Activated CD8-positive, alpha-beta memory T cell treated with anti-CD3 and anti-CD28 coated beads, Interleukin-2, amount 50 U/mL, for 4 hours (primary cell): ENCODE data around the gene SOX6.

ENCODE experiments used
- DNase-seq: peaks from one replicate; pipeline ENCODE4 v3.0.0-alpha.2; 2020

SOX6 gene

DNA sequence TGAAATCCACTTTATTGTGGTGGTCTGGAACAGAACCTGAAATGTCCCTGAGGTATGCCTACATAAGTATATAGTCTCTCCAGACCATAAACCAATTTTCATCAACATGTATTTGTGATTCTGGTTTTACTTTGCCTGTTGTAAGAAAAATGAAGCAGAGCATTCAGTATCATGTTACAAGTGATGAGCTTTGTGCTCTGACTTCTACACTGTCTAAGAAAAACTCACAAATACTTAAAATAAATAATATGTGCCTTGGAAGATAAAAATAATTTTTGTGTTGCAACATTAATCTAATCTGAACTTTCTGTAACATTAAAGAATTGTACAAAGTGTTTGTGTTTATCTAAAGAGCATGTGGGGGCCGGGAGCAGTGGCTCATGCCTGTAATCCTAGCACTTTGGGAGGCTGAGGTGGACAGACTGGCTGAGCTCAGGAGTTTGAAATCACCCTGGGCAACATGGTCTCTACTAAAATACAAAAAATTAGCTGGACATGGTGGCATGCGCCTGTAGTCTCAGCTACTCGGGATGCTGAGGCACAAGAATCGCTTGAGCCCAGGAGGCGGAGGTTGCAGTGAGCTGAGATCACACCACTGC, 219.5 kb downstream of the SOX6 start:
- DNase-seq = no peak

DNA sequence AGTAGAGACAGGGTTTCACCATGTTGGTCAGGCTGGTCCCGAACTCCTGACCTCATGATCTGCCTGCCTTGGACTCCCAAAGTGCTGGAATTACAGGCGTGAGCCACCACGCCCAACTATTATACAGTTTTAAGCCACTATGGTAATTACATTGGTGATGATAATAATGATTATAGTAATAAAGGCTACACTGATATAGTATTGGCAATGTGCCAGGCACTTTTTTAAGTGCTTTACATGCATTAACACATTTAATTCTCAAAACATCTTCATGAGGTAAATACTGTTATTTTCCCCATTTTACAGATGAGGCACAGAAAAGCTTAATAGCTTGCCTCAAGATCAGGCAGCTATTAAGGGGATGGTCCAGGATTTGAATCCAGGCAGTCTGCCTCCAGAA, 222.5 kb downstream of the SOX6 start:
- no peak for DNase-seq

DNA sequence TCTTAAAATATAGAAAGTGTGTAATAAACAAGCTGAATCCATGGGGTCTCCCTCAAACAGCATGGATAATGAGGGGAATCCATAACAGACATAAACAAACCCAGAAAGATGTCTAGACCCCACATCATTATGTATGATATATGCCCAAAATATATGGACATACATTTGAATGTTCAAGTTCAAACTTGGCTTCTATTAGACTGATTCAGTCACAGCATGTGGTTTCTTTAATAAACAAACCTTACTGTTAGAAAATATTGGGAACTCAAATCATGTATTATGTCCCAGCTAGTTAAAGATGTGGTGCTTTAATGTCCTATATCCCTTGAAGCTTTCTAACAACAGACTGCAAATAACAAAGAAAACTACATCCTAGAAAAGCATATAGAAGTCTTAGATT, 228.6 kb downstream of the SOX6 start:
- DNase-seq = no peak

- no peak for DNase-seq
These were observed 230.0 kb downstream of the SOX6 start for GRCh38 chr11:16126362-16126761.

- no peak for DNase-seq
These were observed 230.6 kb downstream of the SOX6 start for GRCh38 chr11:16125796-16126195.

DNA sequence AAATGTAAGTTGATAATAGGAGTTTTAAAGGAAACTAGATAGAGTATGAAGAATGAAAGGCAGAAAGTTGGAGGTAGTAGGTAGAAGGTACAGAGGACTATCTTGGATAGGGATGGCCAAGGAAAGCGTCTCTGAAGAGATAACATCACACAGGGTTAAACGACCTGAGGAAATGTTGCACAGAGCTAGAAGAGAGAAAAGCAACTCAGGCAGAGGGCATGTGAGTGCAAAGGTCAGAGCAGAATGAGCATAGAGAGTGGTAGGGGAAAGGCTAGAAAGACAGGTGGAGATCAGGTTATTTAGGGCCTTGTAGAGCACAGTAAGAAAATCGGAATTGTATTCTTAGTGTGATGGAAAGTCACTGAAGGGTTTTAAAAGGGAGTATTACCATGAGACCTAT, 232.0 kb downstream of the SOX6 start:
- no peak for DNase-seq

DNA sequence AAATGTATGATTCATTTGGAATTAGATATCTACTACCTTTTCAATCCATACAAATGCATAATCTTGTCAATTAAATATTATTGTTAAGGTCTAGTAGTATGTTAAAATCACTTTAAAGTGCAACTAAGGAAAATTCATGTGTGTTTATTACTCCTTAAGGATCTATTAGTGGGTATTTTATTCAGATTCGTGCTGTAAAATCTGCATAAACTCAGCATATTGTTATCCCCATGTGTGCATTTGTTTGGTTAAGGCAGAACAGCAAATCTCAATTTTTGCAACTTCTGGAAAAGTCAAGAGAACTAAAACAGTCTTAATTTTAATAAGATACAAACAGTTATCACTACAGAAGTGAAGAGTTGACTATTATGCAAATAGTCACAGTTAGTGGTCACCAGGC, 234.5 kb downstream of the SOX6 start:
- DNase-seq = no peak

DNA sequence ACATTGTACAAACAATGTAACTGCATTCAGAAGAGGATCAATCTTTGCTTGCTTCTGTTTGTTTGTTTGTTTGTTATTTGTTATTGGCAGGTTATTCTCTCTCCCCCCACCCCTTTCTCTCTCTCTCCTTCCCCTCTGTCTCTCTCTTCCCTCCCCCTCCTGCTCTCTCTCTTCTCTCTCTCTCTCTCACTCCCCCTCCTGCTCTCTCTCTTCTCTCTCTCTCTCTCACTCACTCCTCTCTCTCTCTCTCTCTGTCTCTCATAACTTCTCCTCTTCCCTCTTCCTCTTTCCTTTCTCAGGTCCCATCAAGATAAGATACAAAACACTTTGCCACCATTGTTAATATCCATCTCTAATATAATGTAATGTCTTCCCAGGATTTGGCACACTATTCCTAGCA, 236.3 kb downstream of the SOX6 start:
- DNase-seq = no peak

- DNase-seq = no peak
These were observed 238.2 kb downstream of the SOX6 start for GRCh38 chr11:16117989-16118756.

DNA sequence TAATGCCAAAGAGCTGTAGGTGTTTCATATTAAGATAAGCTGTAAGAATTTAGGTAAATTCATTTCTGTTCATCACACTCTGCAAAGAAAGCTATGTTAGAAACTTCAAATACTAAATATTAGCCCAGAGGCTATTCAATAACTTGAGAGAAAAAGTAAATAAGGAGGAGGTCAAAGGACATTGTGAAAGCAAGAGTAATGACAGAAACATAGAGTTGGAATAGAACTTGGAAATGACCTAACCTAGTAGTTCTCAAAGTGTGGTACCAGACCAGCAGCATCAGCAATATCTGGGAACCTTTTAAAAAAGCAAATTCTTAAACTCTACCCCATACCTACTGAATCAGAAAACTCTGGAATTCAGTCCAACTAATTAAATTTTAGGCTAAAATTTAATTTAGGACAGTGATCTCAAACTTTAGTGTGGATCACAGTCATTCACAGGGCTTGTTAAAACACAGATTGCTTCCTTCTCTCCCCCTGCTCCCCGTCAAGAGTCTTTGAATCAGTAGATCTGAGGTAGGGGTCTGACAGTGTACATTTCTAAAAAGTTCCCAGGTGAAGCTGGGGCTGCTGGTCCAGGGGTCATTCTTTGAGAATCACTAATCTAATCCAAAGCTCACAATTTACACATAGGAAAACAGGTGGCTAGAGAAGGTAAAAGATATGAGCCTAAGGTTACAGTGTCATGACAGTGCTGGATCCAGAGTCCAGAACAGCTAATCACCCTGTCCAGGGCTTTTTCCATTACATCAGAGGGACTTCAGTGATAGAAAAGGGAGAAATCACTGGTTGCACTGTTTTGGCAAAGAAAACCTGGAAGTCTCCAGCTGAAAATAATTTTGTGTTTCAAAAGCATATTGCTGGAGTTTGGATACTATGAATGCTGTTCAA, 241.1 kb downstream of the SOX6 start:
- DNase-seq = no peak

- no peak for DNase-seq
These were observed 241.9 kb downstream of the SOX6 start for GRCh38 chr11:16114431-16114830.

DNA sequence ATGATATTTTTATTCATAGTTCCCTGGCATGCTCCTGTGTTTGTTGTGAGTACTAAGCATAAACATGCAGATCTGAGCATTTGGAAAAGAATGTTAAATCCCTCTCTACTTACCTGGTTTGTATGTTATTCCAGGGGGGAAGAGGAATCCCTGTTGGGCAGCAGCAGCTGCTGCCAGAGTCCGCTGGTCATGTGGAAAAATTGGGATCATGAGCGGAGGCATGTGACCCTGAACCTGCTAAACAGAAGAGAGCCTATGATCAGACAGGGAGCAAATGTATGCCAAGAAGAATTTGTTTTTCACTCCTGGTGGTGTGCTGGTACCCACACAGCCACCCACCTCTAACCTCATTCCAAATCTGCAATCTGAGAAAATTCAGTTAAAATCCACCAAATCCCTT, 244.7 kb downstream of the SOX6 start:
- no peak for DNase-seq

DNA sequence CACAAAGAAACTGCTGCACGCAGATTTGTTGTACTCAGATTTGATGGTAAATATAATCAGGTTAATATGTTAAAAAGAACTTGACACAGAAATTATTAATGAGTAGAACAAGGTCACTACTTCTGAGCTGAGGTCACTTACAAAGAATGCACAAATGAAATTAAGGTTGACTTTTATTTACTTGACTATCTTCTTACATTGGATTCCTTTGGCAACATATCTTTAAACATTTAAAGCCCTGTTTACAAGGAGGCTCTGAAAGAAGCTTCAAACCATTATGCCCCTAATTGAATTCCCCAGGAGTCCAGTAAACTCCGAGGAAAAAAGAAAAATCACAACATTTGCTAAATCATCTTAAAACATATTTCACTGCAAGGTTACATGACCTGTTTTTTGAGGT, 245.5 kb downstream of the SOX6 start:
- DNase-seq = no peak

DNA sequence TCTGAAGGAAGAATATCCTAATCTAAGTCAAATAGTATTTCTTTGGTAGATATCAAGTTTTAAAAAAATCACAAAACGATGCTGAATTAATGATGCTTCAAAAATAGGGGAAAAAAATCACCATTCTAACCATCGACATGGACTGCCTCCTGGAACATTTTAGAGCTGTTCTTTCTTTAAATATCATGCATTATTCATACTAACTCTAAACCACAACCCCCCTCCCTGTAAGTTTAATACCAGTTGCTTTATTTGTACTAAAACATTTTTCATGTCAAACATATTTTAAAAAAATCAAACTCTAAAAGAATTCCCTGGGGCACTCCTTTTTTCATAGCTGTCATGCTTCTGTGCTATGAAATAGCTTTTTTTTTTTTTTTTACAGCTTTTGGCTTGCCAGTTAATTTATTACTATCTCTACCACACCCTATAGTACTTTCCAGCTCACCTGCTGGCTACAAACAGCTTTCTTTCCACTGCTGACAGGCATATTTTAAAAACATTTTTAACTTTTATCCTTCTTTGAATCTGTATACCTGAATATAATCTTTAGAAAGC, 256.9 kb downstream of the SOX6 start:
- DNase-seq = no peak

DNA sequence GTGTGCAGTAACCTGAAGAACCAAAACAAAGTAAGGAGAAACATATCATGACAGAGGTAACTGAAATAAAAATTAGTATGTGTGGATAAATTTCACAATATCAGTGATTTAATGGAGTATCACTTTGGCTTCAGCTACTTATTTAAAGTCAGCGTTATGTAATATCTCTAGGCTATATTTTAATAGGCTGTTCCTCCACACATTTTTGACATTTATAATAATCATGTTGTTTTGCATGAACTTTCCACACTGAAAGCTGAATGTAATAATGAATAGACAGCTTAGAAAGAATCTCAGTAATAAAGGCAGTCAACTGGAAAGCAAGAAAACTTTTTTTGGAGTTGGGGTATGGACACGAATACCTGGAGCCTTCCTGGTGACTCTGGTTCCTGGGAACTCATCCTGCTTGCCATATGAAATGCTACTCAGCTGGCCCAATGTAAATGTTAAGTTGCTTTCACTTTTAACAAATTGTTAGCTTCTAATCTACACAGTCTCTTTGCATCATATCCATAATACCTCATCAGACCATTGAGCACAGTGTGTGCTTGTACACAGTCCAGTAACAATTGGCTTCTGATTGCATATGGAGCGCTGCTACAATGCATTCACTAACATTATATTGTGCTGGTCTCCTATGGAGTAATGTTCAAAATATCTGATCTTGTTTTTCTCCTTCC, 257.7 kb downstream of the SOX6 start:
- DNase-seq = no peak

DNA sequence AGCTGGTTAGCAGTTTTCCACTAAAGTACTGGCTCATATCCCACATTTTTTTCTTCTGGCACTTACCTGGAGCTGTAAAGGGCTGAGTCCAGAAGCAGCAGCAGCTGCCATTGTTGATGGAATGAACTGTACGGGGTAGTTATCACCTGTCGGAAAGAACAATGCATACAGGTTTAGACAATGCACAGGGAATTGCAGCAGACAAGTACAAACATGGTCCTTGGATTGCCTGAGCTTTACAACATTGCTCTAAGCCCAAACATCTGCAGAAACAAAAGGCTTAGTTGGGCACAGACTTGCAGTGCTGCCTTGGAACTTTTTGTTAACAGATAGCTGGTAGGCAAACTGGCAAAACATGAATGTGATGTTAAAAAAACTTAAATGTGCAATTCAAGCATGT, 258.8 kb downstream of the SOX6 start:
- DNase-seq = no peak

- no peak for DNase-seq
These were observed 260.0 kb downstream of the SOX6 start for GRCh38 chr11:16096336-16096735.

DNA sequence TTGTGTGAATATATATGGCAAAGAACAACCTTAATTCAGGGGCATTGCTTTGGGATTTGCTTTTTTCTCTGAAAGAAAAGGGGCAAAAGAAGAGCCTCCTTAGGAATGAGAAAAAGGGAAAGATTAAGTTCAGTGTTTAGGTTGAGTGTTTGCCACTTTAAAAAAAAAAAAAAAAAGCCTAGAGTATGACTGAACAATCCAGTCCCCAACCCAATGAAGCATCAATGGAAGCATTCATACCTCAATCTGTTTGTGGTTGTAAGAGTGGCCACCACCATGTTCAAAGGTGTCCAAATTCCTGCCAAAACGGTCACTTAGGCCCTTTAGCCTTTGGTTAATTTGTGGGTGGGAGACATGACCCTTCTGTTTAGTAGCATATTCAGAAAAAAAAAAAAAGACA, 260.6 kb downstream of the SOX6 start:
- DNase-seq = no peak

GRCh38 chr11:16093889-16094653, 262.3 kb downstream of the SOX6 start:
- no peak for DNase-seq

GRCh38 chr11:16091862-16092261, 264.5 kb downstream of the SOX6 start:
- DNase-seq = no peak

DNA sequence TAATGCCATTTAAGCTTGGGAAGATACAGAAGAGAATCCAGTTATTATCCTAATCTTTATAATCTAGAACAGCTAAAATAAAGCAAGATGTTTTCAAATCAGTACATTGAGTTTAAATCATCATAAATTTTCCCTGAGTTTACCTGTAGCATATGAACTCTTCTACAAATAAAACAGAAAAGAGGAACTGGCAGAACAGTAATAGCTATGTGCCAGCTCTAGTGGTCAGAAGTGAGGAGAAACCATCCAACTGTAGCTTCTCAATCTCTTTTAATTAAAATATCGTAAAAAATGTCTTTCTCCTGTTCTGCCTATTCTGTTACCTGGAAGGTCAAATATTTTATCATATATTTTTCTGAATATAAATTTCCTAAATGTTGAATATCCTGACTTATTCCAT, 266.9 kb downstream of the SOX6 start:
- no peak for DNase-seq

DNA sequence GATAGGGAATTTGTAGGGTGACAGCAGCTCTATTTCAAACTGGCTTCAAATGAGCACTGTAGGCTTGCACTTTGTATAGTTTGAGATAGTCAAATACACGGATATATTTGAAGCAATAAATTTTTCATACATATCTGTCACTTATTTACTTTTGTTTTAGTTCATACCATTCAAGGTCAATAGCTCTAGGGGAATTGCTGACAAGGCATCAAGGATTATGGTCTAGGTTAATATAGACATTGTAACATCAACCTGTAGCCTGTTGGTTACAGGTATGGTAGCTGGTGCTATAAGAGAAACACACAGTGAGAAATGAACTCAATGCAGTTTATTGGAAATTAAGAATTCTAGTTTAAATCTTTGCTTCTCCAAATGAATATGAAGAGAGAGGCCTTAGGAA, 267.6 kb downstream of the SOX6 start:
- DNase-seq = no peak
